Measurements from ENCODE around the gene ARAP1. TPM values are rescaled to one million over a fixed set of nuclear protein-coding genes. Genes with fewer than 3 reads are reported as not detected.

The ARAP1 gene
- total RNA-seq, 4 donors from 2014 or later, result 90.3 to 146 (median 122) TPM

- Histone ChIP-seq H3K9me3 (no peaks in the 10 kb centered on the region), H3K4me3 (replicated peaks in 1 of 3) (no peak overlapping the region), H3K36me3 (peaks cover 47 to 60% of the 10 kb centered on the region in 2 donors), H3K4me1 (peaks cover 17 to 44% of the 10 kb centered on the region in 2 donors), H3K27ac (peak overlapping the region in 1 of 3 donors; percentile 44), H3K27me3 (no peaks in the 10 kb centered on the region)
- intact Hi-C loops (cut with DNase I), result no loop called here
- WGBS, 2 donors, result 70 to 75% methylated on average over 4 of the region's 4 CpGs
- no peak for TF ChIP-seq POLR2A (IDR thresholded peaks at IDR 0.05)
- TF ChIP-seq CTCF (IDR thresholded peaks at IDR 0.05), result no peak
- DNase-seq, result no peak
Measured at GRCh38 chr11:72704783-72705265, 47.4 kb downstream of the ARAP1 start.

- Histone ChIP-seq H3K4me3 (replicated peaks in 1 of 3) (no peak overlapping the region), H3K4me1 (peaks cover 17 to 44% of the 10 kb centered on the region in 2 donors), H3K9me3 (no peaks in the 10 kb centered on the region), H3K27ac (peak overlapping the region in 2 of 3 donors; percentile 29 to 44), H3K27me3 (no peaks in the 10 kb centered on the region), H3K36me3 (peaks cover 42 to 57% of the 10 kb centered on the region in 2 donors)
- DNase-seq, result no peak
- 87 to 88% methylated on average over 10 to 12 of the region's 13 CpGs for WGBS, 2 donors
- intact Hi-C loops (cut with DNase I), result no loop called here
- TF ChIP-seq CTCF (IDR thresholded peaks at IDR 0.05), result no peak
- no peak for TF ChIP-seq POLR2A (IDR thresholded peaks at IDR 0.05)
Measured at GRCh38 chr11:72704028-72704782, 48.0 kb downstream of the ARAP1 start.

GRCh38 chr11:72703267-72704008, 48.8 kb downstream of the ARAP1 start:
- Histone ChIP-seq H3K27me3 (no peaks in the 10 kb centered on the region), H3K4me1 (peaks cover 17 to 44% of the 10 kb centered on the region in 2 donors), H3K4me3 (replicated peaks in 1 of 3) (no peak overlapping the region), H3K9me3 (no peaks in the 10 kb centered on the region), H3K36me3 (peaks cover 42 to 58% of the 10 kb centered on the region in 2 donors), H3K27ac (peak overlapping the region; percentile 29 to 44 (median 29))
- intact Hi-C loops (cut with DNase I), result no loop called here
- WGBS, 2 donors, result 32 to 37% methylated on average over 6 of the region's 11 CpGs
- no peak for TF ChIP-seq CTCF (IDR thresholded peaks at IDR 0.05)
- TF ChIP-seq POLR2A (IDR thresholded peaks at IDR 0.05), result no peak
- peak; percentile 83 to 86 for DNase-seq

- intact Hi-C loops (cut with DNase I), result no loop called here
- no peak for DNase-seq
- TF ChIP-seq CTCF (IDR thresholded peaks at IDR 0.05), result no peak
- no peak for TF ChIP-seq POLR2A (IDR thresholded peaks at IDR 0.05)
- no peaks in the 10 kb centered on the region for H3K9me3 ChIP-seq
- peaks cover 17 to 44% of the 10 kb centered on the region in 2 donors for H3K4me1 ChIP-seq
- no peaks in the 10 kb centered on the region for H3K27me3 ChIP-seq
- H3K36me3 ChIP-seq, result peaks cover 43 to 57% of the 10 kb centered on the region in 2 donors
- no peak overlapping the region for H3K4me3 ChIP-seq (replicated peaks in 1 of 3)
- peak overlapping the region in 1 of 3 donors; percentile 30 for H3K27ac ChIP-seq
- WGBS, 2 donors, result 68 to 87% methylated on average over 9 to 15 of the region's 15 CpGs
Measured at GRCh38 chr11:72702577-72703241, 49.5 kb downstream of the ARAP1 start.
